ENCODE data around the gene FBXW7. TPM values are rescaled to one million over a fixed set of nuclear protein-coding genes. Genes with fewer than 3 reads are reported as not detected.

FBXW7 gene
- total RNA-seq, 1 experiment from 2014 or later = 23.0 TPM

DNA sequence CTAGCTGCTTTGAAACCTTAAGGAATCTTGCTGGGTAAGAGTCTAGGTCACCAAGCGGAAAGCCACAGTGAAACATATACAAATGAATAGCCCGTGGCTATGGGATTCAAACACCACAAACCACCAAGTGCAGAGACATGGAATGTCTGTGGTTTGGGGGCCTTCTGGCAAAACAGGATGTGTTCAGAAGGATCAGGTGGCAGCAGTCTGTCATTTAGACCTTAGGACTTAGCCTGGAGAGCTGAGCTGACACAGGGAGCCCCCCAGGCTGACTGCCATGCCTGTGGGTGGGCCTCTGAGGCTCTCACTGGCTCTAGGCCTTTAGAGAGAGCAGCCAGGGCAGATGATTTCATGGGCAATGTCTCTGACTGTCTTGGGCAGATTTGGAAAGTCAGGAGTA lies 225.6 kb downstream of the FBXW7 start:
- no peaks in the 10 kb centered on the region for H3K27me3 Mint-ChIP-seq (ENCODE audit: low read depth)
- TF ChIP-seq PRDM15 (CRISPR knock-in tag; IDR thresholded peaks at IDR 0.05) (no peak), ELF4 (CRISPR knock-in tag; IDR thresholded peaks at IDR 0.05; ENCODE audit: low read depth) (no peak), CBFB (CRISPR knock-in tag; IDR thresholded peaks at IDR 0.05; ENCODE audit: low read depth) (no peak), ZNF219 (CRISPR knock-in tag; IDR thresholded peaks at IDR 0.05; ENCODE audit: borderline replicate concordance) (no peak), HMGA2 (CRISPR knock-in tag; IDR thresholded peaks at IDR 0.05) (no peak), TP53 (CRISPR knock-in tag; IDR thresholded peaks at IDR 0.05) (no peak), ATF2 (CRISPR knock-in tag; IDR thresholded peaks at IDR 0.05; ENCODE audit: borderline replicate concordance, low read depth) (no peak), KAT7 (CRISPR knock-in tag; IDR thresholded peaks at IDR 0.05; ENCODE audit: borderline replicate concordance) (no peak), CREB1 (CRISPR knock-in tag; IDR thresholded peaks at IDR 0.05) (no peak), NFATC4 (CRISPR knock-in tag; IDR thresholded peaks at IDR 0.05) (no peak), ZNF138 (CRISPR knock-in tag; conservative IDR thresholded peaks at IDR 0.05) (no peak), ZNF263 (CRISPR knock-in tag; IDR thresholded peaks at IDR 0.05; ENCODE audit: low read depth) (no peak), MXD4 (CRISPR knock-in tag; IDR thresholded peaks at IDR 0.05; ENCODE audit: borderline replicate concordance) (no peak), EMX1 (CRISPR knock-in tag; IDR thresholded peaks at IDR 0.05) (no peak)
- TF ChIP-seq, protein P1, sequence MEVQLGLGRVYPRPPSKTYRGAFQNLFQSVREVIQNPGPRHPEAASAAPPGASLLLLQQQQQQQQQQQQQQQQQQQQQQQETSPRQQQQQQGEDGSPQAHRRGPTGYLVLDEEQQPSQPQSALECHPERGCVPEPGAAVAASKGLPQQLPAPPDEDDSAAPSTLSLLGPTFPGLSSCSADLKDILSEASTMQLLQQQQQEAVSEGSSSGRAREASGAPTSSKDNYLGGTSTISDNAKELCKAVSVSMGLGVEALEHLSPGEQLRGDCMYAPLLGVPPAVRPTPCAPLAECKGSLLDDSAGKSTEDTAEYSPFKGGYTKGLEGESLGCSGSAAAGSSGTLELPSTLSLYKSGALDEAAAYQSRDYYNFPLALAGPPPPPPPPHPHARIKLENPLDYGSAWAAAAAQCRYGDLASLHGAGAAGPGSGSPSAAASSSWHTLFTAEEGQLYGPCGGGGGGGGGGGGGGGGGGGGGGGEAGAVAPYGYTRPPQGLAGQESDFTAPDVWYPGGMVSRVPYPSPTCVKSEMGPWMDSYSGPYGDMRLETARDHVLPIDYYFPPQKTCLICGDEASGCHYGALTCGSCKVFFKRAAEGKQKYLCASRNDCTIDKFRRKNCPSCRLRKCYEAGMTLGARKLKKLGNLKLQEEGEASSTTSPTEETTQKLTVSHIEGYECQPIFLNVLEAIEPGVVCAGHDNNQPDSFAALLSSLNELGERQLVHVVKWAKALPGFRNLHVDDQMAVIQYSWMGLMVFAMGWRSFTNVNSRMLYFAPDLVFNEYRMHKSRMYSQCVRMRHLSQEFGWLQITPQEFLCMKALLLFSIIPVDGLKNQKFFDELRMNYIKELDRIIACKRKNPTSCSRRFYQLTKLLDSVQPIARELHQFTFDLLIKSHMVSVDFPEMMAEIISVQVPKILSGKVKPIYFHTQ (CRISPR knock-in tag; IDR thresholded peaks at IDR 0.05) = no peak
- TF ChIP-seq, protein P2, sequence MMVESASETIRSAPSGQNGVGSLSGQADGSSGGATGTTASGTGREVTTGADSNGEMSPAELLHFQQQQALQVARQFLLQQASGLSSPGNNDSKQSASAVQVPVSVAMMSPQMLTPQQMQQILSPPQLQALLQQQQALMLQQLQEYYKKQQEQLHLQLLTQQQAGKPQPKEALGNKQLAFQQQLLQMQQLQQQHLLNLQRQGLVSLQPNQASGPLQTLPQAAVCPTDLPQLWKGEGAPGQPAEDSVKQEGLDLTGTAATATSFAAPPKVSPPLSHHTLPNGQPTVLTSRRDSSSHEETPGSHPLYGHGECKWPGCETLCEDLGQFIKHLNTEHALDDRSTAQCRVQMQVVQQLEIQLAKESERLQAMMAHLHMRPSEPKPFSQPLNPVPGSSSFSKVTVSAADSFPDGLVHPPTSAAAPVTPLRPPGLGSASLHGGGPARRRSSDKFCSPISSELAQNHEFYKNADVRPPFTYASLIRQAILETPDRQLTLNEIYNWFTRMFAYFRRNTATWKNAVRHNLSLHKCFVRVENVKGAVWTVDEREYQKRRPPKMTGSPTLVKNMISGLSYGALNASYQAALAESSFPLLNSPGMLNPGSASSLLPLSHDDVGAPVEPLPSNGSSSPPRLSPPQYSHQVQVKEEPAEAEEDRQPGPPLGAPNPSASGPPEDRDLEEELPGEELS (CRISPR knock-in tag; IDR thresholded peaks at IDR 0.05) = no peak
- TF ChIP-seq, protein P3, sequence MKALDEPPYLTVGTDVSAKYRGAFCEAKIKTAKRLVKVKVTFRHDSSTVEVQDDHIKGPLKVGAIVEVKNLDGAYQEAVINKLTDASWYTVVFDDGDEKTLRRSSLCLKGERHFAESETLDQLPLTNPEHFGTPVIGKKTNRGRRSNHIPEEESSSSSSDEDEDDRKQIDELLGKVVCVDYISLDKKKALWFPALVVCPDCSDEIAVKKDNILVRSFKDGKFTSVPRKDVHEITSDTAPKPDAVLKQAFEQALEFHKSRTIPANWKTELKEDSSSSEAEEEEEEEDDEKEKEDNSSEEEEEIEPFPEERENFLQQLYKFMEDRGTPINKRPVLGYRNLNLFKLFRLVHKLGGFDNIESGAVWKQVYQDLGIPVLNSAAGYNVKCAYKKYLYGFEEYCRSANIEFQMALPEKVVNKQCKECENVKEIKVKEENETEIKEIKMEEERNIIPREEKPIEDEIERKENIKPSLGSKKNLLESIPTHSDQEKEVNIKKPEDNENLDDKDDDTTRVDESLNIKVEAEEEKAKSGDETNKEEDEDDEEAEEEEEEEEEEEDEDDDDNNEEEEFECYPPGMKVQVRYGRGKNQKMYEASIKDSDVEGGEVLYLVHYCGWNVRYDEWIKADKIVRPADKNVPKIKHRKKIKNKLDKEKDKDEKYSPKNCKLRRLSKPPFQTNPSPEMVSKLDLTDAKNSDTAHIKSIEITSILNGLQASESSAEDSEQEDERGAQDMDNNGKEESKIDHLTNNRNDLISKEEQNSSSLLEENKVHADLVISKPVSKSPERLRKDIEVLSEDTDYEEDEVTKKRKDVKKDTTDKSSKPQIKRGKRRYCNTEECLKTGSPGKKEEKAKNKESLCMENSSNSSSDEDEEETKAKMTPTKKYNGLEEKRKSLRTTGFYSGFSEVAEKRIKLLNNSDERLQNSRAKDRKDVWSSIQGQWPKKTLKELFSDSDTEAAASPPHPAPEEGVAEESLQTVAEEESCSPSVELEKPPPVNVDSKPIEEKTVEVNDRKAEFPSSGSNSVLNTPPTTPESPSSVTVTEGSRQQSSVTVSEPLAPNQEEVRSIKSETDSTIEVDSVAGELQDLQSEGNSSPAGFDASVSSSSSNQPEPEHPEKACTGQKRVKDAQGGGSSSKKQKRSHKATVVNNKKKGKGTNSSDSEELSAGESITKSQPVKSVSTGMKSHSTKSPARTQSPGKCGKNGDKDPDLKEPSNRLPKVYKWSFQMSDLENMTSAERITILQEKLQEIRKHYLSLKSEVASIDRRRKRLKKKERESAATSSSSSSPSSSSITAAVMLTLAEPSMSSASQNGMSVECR (CRISPR knock-in tag; IDR thresholded peaks at IDR 0.05; ENCODE audit: borderline replicate concordance) = no peak
- ChIA-PET CTCF (no interaction called here), POLR2A (no interaction called here)
- H3K36me3 Mint-ChIP-seq = no peaks in the 10 kb centered on the region
- DNase-seq (ENCODE audit: low spot score) = no peak
- H3K9me3 Mint-ChIP-seq = no peaks in the 10 kb centered on the region
- peak overlapping the region; percentile 53; the same call in 1 of the 2 replicates for H3K27ac Mint-ChIP-seq
- H3K4me1 Mint-ChIP-seq = peaks cover 23% of the 10 kb centered on the region
- H3K4me3 Mint-ChIP-seq = no peak overlapping the region
- ATAC-seq = peak; percentile 76

All from WTC11 (cell line).